HG03045 (cell line): ENCODE measurements around the gene DTX1.

Experiments
- ATAC-seq: cut with Tn5 transposase; IDR thresholded peaks from one replicate; pipeline ENCODE4 v1.9.1; 2021; ENCODE audit warnings: mild to moderate bottlenecking, moderate library complexity; ENCODE audit not compliant: unreplicated experiment

The DTX1 gene

GRCh38 chr12:113070117-113070906 lies 13.8 kb downstream of the DTX1 start:
- ATAC-seq = peak; percentile 44

GRCh38 chr12:113071135-113072112 lies 14.9 kb downstream of the DTX1 start:
- no peak for ATAC-seq

GRCh38 chr12:113072136-113072535 lies 15.6 kb downstream of the DTX1 start:
- ATAC-seq = no peak

- no peak for ATAC-seq
Measured at GRCh38 chr12:113073586-113073985, 17.1 kb downstream of the DTX1 start.

DNA sequence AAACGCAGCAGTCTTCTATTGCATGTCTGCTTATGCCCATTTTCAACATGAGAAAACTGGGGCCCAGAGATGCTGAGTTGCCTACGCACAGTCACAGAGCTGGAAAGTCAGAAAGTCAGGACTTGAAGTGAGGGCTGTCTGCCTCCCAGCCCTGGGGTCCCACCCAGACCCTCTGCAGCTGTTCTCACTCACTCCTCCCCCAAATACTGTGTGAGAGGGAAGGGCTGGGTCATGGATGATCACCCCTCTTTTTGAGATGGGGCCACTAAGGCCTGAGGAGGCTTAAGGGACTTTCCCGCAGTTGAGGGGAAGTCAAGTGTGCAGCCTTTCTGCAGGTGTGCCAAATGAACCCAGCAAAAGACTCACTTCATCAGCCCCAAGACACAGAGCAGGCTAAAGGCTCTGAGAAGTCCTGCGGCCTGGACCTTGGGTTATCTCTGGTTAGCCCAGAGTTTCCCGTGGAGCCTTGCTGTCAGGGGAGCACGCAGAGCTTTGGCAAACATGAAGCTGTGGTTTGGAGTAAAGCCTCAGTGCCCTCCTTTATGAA lies 18.7 kb downstream of the DTX1 start:
- peak; percentile 78 for ATAC-seq

GRCh38 chr12:113077057-113077858 lies 20.7 kb downstream of the DTX1 start:
- ATAC-seq = no peak

DNA sequence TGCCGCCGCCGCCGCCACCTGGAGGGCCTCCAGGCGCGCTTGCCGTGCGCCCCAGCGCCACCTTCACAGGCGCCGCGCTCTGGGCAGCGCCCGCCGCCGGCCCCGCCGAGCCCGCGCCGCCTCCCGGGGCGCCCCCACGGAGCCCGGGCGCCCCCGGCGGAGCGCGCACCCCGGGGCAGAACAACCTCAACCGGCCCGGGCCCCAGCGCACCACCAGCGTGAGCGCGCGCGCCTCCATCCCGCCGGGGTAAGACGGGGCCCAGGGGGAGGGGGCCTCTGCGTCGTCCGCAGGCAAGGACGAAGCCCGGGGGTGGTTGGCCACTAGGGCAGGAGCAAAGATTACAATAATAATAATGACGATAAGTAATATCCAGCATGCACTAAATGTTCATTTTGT lies 21.3 kb downstream of the DTX1 start:
- ATAC-seq = no peak

- no peak for ATAC-seq
Measured at GRCh38 chr12:113081873-113082272, 25.3 kb downstream of the DTX1 start.

- ATAC-seq = no peak
Measured at GRCh38 chr12:113082486-113083148, 26.1 kb downstream of the DTX1 start.

- ATAC-seq = no peak
Measured at GRCh38 chr12:113083863-113084435, 27.4 kb downstream of the DTX1 start.

DNA sequence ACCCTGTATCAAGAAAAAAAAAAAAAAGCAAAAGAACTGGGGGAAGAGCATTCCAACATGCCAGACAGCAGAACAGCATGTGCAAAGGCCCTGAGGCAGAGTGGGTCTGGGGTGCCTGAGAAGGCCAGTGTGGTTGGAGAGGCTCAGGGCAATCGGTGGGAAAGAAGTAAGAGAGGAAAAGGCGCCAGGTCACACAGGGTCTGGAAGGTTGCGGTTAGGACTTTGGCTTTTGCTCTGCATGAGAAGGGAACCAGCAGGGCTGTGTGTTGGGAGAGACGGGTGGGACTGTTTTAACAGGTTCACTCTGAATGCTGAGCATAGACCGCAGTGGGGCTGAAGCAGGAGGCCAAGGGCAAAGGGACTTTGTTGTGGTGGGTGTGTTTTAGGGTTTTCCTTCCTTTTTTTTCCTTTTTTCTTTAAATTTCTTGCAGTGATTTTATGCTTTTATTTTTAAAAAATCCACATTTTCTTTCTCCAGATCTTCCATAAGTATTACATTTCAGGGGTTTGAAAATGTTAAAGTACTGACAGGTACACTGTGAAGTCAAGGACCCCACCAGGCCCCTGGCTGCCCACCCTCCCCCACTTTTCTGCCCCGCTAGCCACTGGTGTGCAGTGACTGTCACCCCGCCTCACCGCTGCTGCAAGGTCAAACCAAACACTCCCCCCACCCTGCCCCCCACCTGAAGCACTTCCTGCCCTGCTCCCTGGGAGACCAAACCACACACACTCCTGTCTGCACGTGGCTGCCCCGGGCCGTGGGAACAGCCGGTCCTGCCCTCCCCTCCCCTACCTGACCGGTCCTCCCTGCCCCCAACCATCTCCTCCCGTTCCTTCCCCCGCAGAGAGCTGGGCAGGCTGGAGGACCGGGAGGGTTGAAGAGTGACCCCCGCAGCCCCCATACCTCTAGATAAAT lies 30.0 kb downstream of the DTX1 start:
- ATAC-seq = no peak

GRCh38 chr12:113087193-113087592 lies 30.7 kb downstream of the DTX1 start:
- ATAC-seq = no peak

GRCh38 chr12:113088037-113088436 lies 31.5 kb downstream of the DTX1 start:
- no peak for ATAC-seq

GRCh38 chr12:113088971-113089756 lies 32.6 kb downstream of the DTX1 start:
- no peak for ATAC-seq

- ATAC-seq = no peak
Measured at GRCh38 chr12:113089839-113090238, 33.3 kb downstream of the DTX1 start.

GRCh38 chr12:113090740-113091139 lies 34.2 kb downstream of the DTX1 start:
- no peak for ATAC-seq

- ATAC-seq = no peak
Measured at GRCh38 chr12:113091506-113091905, 35.0 kb downstream of the DTX1 start.
